Adipocyte (in vitro differentiated cells): ENCODE results near the gene SAXO1.

ENCODE experiments used
- DNase-seq: peaks from one replicate; pipeline ENCODE4 v3.0.0-alpha.2; 2015; ENCODE audit warnings: low read depth
- H3K27me3 ChIP-seq: replicated peaks from 2 replicates; pipeline ENCODE4 v1.7.0; 2013; ENCODE audit warnings: mild to moderate bottlenecking, low read length, moderate library complexity; ENCODE audit not compliant: control insufficient read depth, insufficient read depth
- H3K36me3 ChIP-seq: 2 replicates; pipeline ENCODE4 v1.7.0; 2013; ENCODE audit warnings: low read length, mild to moderate bottlenecking, moderate library complexity; ENCODE audit not compliant: control insufficient read depth, insufficient read depth, severe bottlenecking
- H3K4me1 ChIP-seq: 2 replicates; pipeline ENCODE4 v1.7.0; 2013; ENCODE audit warnings: mild to moderate bottlenecking, low read length, moderate library complexity; ENCODE audit not compliant: control insufficient read depth, insufficient read depth
- H3K4me3 ChIP-seq: 2 replicates; pipeline ENCODE4 v1.7.0; 2013; ENCODE audit warnings: mild to moderate bottlenecking, low read length, moderate library complexity
- H3K9ac ChIP-seq: 2 replicates; pipeline ENCODE4 v1.7.0; 2013; ENCODE audit warnings: mild to moderate bottlenecking, low read length, moderate library complexity
- H3K9me3 ChIP-seq: 2 replicates; pipeline ENCODE4 v1.7.0; 2013; ENCODE audit warnings: mild to moderate bottlenecking, low read length, moderate library complexity; ENCODE audit not compliant: control insufficient read depth

The SAXO1 gene

DNA sequence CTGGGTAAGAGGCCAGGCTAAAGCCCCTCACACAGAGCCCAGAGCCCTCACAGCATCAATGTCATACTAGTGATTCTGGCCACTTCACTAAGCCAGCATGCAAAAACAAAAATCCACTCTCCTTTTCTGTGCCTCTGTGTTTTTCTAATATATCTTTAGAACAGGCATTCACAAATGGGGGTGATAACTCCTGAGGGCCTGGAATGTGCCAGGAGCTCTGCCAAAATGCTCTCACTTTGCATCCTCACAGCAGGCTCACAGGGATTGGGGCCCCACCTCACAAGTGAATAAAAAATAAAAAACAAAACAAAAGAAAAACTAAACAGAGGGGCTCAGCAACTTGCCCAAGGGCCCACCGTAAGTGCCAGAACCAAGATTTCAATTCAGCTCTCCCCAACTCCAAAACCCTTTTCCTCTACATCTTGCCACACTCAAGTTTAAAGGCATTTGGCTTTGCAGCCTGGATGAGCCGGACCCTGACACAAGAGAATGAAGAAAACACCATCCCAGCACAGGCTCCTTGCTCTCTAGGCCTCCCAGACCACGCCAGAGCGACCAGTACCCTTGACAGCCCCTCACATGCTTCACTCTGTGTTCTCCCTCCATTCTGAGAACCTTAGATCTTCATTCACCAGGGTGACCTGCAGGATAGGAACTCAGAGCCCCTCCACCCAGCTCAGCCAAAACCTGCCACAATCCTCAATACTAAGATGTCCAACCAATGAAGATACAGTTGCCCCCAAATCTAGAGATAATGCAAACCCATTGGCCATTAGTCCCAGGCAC, 51.3 kb downstream of the SAXO1 start:
- no peaks in the 10 kb centered on the region for H3K27me3 ChIP-seq
- H3K9ac ChIP-seq, result peak overlapping the region; percentile 14
- peaks cover 39% of the 10 kb centered on the region for H3K4me1 ChIP-seq
- no peak for DNase-seq
- H3K9me3 ChIP-seq, result peaks cover 11% of the 10 kb centered on the region
- H3K4me3 ChIP-seq, result no peak overlapping the region
- H3K36me3 ChIP-seq, result no peaks in the 10 kb centered on the region

DNA sequence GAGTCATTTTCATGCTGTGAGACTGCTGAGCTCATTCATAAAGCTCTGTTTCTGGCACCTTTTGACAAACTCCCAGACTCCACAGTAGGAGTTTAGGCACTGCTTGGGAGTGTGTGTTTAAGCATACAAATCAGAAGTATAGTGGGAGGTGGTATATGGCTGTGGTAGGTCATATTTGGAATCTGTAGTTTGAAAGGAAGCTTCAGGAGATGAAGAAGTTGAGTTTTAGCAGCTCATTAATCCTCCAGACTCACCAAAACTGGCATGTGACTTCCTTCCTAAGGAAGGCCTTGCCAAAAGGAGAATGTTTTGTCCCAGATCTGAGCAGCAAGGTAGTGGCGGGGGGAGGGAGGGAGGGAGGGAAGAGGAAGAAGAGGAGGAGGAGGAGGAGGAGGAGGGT, 52.8 kb downstream of the SAXO1 start:
- H3K4me1 ChIP-seq, result peaks cover 42% of the 10 kb centered on the region

DNA sequence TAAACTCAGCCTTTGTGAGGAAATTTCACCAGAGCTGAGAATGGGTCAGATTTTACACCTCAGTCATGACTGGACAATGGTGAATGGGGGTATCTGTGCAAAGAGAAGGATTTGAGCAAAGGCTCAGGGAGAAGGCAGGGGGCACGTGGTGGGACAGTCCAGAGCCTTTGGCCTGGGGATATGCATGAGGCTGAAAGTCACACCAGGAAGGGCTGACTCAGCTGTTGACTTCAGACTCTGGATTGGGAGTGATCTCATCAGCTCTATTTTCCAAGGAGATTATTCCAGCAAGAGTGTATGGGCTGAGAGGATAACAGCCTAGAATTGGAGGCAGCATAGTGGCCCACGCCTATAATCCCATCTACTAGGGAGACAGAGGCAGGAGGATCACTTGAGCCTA, 53.6 kb downstream of the SAXO1 start:
- Histone ChIP-seq H3K36me3 (no peaks in the 10 kb centered on the region), H3K9me3 (peaks cover 10% of the 10 kb centered on the region), H3K4me3 (no peak overlapping the region), H3K9ac (no peak overlapping the region), H3K27me3 (no peaks in the 10 kb centered on the region), H3K4me1 (peaks cover 41% of the 10 kb centered on the region)
- DNase-seq, result peak; percentile 24

More for the DNA sequence above, 52.8 kb downstream of the SAXO1 start:
- H3K27me3 ChIP-seq, result no peaks in the 10 kb centered on the region
- DNase-seq, result no peak
- H3K9me3 ChIP-seq, result peaks cover 11% of the 10 kb centered on the region
- no peak overlapping the region for H3K4me3 ChIP-seq
- H3K36me3 ChIP-seq, result no peaks in the 10 kb centered on the region
- peak overlapping the region; percentile 20 for H3K9ac ChIP-seq

DNA sequence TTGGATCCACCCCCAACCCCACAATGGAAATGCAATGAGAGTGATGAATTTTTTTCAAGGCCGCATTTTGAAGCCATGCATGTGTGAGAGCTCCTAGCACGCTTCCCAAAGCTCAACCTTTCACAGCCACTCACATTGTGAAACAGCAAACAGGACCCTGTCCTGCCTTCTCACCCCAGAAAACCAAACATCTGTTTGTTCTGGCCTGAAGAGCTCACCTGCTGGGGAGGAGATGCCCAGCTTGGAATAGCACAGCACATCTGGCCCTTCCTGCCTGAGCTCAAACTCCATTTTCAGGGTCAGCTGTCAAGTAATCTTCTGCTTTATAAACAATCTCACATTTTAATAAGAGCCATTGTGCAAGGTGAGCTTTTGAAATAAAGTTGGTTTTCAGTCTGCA, 54.8 kb downstream of the SAXO1 start:
- Histone ChIP-seq H3K4me1 (peaks cover 41% of the 10 kb centered on the region), H3K36me3 (no peaks in the 10 kb centered on the region), H3K9me3 (no peaks in the 10 kb centered on the region), H3K9ac (no peak overlapping the region), H3K27me3 (no peaks in the 10 kb centered on the region), H3K4me3 (no peak overlapping the region)
- DNase-seq, result no peak

DNA sequence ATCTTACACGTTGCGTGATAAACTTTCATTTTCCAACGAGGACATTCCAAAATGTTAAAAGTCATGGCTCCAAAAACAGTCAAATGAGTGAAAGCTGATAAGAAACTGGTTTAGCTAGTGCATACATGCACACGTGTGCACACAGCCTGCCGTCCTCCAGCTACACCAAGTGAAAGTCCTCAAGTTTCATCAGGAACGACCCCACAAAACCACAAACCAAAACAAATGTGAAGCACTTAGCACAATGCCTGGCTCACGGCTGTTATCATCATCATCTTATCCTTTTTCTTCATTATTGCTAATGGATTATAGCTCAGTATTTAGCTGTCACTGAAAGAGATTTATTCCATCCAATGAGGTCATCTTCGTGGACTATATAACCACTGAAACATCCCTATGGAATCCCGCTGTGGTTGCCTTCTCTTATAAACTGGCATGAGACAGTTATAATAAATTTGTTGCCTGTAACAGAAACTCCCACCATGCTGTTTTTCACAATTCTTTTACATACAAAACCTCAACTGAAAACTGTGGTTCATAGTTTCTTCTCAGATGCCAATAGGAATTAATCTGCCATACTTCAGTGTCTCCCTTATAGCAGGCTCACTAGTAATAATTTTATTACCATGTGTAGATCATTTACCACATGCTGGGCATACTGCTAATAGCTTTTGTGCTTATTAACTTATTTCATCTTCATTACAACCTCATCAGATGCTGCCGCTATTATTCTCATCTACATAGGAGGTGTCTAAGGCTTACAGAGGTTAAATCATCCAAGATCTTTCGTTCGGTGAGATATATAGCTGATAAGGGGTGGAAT, 56.1 kb downstream of the SAXO1 start:
- H3K36me3 ChIP-seq, result no peaks in the 10 kb centered on the region
- H3K9ac ChIP-seq, result peak overlapping the region; percentile 65
- peaks cover 36% of the 10 kb centered on the region for H3K4me1 ChIP-seq
- no peaks in the 10 kb centered on the region for H3K9me3 ChIP-seq
- DNase-seq, result peak; percentile 70
- H3K27me3 ChIP-seq, result peaks cover 7% of the 10 kb centered on the region
- peak overlapping the region; percentile 61 for H3K4me3 ChIP-seq

DNA sequence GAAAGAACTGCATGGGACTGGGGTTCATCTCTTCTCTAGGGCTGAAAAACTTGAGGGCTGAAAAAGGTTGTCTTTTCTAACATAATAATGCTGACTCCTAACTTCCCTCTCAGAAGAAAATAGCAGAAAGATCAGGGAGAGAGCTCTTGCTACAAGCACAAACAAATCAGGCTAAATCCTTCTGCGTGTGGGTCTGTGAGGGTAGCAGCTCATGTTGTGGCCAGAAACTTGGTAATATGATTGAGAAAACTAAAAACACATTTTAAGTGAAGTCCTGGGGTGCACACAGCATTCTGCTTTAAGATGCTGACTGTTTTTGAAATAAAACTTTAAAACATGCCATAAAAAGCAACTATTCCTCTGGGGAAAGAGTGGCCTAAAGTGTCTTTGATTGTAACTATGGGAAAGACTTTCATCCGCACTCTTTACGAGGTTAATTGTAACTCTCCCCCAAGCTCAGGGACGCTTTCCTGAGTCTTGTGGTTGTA, 56.7 kb downstream of the SAXO1 start:
- no peaks in the 10 kb centered on the region for H3K9me3 ChIP-seq
- H3K9ac ChIP-seq, result peak overlapping the region; percentile 65
- H3K4me1 ChIP-seq, result peaks cover 29% of the 10 kb centered on the region
- peaks cover 7% of the 10 kb centered on the region for H3K27me3 ChIP-seq
- no peaks in the 10 kb centered on the region for H3K36me3 ChIP-seq
- DNase-seq, result peak; percentile 37
- H3K4me3 ChIP-seq, result peak overlapping the region; percentile 61

DNA sequence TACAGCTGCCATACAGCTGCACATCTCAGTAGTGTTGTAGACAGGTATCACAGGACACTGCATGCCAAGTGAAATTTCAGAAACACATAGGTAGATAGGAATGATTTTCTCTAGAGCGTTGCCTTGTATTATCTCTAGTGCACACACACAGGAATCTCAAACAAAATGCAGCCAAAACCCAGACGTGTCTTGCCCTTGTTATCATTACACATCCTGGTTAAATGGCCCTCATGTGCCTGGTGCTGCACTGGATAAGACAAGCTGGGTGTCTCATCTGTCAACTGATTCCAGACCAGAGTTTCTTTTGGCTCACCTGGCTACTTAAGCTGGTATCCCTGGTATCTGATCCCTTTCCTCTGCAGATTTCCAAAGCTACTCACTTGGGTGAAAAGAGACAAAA, 59.7 kb downstream of the SAXO1 start:
- Histone ChIP-seq H3K4me3 (no peak overlapping the region), H3K36me3 (no peaks in the 10 kb centered on the region), H3K9me3 (no peaks in the 10 kb centered on the region), H3K27me3 (peaks cover 12% of the 10 kb centered on the region), H3K4me1 (peaks cover 15% of the 10 kb centered on the region), H3K9ac (no peak overlapping the region)
- DNase-seq, result no peak

DNA sequence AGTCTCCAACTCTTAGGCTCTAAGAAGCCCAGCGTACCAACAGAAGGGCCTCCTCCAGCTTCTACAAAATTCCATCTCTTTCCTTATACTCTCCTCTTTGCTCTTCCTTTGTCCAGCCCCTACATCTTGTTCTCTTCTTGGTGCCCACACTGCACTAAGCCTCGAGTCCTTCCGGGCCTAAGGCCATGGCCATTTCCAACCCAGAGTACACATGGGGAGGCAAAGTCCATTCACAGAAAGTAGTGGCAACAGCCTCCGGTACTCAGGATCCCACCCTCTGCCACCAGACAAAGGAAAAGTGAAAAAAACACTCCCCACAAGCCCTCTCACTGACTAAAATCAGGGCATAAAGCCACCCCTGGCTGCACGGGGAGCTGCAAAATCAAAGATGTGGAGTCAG, 60.3 kb downstream of the SAXO1 start:
- no peak for DNase-seq
- Histone ChIP-seq H3K36me3 (no peaks in the 10 kb centered on the region), H3K4me3 (no peak overlapping the region), H3K9ac (no peak overlapping the region), H3K4me1 (peaks cover 15% of the 10 kb centered on the region), H3K9me3 (no peaks in the 10 kb centered on the region), H3K27me3 (peaks cover 12% of the 10 kb centered on the region)

DNA sequence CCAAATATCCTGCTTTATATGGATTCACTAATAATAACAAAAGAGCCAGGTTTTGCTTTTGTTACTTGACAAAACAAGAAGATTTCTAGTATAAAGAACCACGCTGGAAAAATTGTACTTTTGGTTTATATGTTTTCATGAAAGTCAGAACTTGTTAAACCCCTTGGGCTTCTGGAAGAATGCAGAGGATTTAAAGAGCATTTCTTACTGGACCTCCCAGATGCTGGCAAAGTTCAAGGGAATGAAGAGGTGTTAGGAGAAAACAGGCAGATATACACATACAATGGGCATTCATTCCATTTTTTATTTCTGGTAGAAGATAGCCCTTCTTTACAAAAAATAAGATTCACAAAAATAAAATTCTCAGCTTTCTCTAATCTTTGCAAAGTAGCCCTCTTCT, 61.1 kb downstream of the SAXO1 start:
- H3K4me1 ChIP-seq, result peaks cover 12% of the 10 kb centered on the region
- DNase-seq, result no peak
- H3K9ac ChIP-seq, result no peak overlapping the region
- H3K9me3 ChIP-seq, result no peaks in the 10 kb centered on the region
- H3K4me3 ChIP-seq, result no peak overlapping the region
- no peaks in the 10 kb centered on the region for H3K36me3 ChIP-seq
- H3K27me3 ChIP-seq, result peaks cover 12% of the 10 kb centered on the region

DNA sequence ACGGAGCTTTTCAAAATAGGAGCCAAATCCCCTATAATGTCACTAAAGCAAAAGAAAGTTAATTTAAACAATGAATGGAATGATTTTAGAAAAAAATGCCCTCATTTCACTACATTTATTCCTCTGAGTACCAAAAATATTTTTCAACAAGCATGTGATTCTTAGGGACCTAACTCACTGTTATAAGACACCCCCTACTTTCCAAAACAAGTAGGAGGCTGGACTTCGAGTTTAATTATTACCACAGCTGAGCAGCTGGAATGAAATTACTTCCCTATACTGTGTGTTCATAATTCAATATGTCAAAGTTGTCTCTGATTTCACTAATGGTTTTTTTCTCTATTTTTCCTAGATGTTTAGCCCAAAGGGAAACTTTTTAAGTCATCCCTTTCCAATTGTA, 61.6 kb downstream of the SAXO1 start:
- no peaks in the 10 kb centered on the region for H3K9me3 ChIP-seq
- no peaks in the 10 kb centered on the region for H3K36me3 ChIP-seq
- peaks cover 14% of the 10 kb centered on the region for H3K27me3 ChIP-seq
- H3K9ac ChIP-seq, result no peak overlapping the region
- no peak overlapping the region for H3K4me3 ChIP-seq
- H3K4me1 ChIP-seq, result peaks cover 8% of the 10 kb centered on the region
- DNase-seq, result no peak

DNA sequence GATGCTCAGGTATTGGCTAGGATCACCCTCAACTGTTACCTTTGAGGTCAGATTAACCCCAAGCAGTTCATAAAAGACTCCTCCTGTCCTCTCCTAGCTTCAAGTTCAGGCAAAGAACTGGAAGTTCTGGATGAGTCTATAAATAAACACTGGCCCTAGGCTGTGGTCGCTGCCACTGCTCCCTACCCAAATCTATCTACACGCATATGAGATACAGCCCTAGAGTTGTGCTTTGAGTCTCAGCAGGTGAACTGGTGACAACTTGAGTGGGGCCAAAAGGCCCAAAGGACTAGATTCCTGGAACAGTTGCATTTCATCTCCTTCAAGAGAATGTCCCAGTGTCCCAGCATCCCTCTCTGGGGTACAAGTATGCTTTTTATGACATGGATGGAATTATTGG, 62.6 kb downstream of the SAXO1 start:
- Histone ChIP-seq H3K9me3 (no peaks in the 10 kb centered on the region), H3K4me3 (no peak overlapping the region), H3K27me3 (peaks cover 14% of the 10 kb centered on the region), H3K9ac (no peak overlapping the region), H3K4me1 (no peaks in the 10 kb centered on the region), H3K36me3 (no peaks in the 10 kb centered on the region)
- DNase-seq, result no peak
